ENCODE data around the gene SMAD6.

SMAD6 gene

GRCh38 chr15:66786708-66787488 is 84.9 kb downstream of the SMAD6 start:
- H3K36me3 Mint-ChIP-seq (ENCODE audit: insufficient read depth): no peaks in the 10 kb centered on the region
- H3K4me1 Mint-ChIP-seq: no peaks in the 10 kb centered on the region
- H3K27me3 Mint-ChIP-seq: no peaks in the 10 kb centered on the region
- H3K4me3 Mint-ChIP-seq: no peak overlapping the region
- ATAC-seq (replicated peaks; ENCODE audit: extremely low read depth, poor library complexity, severe bottlenecking) (no peak), DNase-seq (ENCODE audit: low spot score in 2 of 2) (no peak)
- no peaks in the 10 kb centered on the region for H3K9me3 Mint-ChIP-seq
- no peak overlapping the region for H3K27ac Mint-ChIP-seq (ENCODE audit: low read depth)

DNA sequence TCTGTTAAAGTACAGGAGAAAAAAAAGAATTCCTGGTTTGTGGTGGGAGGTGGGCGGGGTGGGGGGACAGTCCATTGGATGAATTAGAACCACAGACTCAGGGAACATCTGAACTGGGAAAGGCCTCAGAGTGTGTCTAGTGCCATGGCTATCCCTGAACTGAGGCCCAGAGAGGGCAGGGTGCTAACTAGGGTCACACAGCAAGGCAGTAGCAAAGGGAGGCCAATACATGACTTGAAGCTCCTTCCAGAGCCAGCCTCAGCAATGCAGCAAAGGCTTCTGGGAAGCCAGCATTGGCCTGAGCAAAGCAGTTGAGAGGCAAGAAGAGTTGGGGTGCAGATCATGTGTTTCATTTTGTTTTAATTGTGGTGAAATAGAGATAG is 85.4 kb downstream of the SMAD6 start:
- Mint-ChIP-seq H3K4me3 (no peak overlapping the region), H3K27ac (ENCODE audit: low read depth) (no peak overlapping the region), H3K27me3 (no peaks in the 10 kb centered on the region), H3K9me3 (no peaks in the 10 kb centered on the region), H3K4me1 (no peaks in the 10 kb centered on the region), H3K36me3 (ENCODE audit: insufficient read depth) (no peaks in the 10 kb centered on the region)
- DNase-seq (ENCODE audit: low spot score in 2 of 2) (no peak), ATAC-seq (replicated peaks; ENCODE audit: extremely low read depth, poor library complexity, severe bottlenecking) (no peak)

DNA sequence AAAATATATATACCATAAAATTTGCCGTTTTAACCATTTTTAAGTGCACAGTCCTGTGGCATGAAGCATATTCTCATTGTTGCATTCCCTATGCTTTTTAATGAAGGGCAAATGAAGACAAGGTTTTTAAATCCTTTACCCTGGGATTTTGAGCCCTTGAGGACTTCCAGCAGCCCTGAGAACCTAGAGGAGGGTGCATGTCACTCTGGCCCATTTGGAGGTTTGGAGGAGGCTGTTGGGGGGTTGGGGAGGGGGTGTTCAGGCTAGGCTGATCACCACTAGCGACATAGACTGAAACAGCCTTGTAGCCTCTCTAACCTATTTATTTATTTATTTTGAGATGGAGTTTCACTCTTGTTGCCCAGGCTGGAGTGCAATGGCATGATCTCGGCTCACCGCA is 86.0 kb downstream of the SMAD6 start:
- no peak overlapping the region for H3K27ac Mint-ChIP-seq (ENCODE audit: low read depth)
- H3K9me3 Mint-ChIP-seq: no peaks in the 10 kb centered on the region
- no peaks in the 10 kb centered on the region for H3K36me3 Mint-ChIP-seq (ENCODE audit: insufficient read depth)
- ATAC-seq (replicated peaks; ENCODE audit: extremely low read depth, poor library complexity, severe bottlenecking): no peak
- H3K4me1 Mint-ChIP-seq: no peaks in the 10 kb centered on the region
- H3K4me3 Mint-ChIP-seq: no peak overlapping the region
- no peaks in the 10 kb centered on the region for H3K27me3 Mint-ChIP-seq
- DNase-seq (ENCODE audit: low spot score in 2 of 2): no peak

- H3K4me3 Mint-ChIP-seq: no peak overlapping the region
Measured at GRCh38 chr15:66789029-66790025, 87.3 kb downstream of the SMAD6 start.

GRCh38 chr15:66795851-66796250 is 93.8 kb downstream of the SMAD6 start:
- Mint-ChIP-seq H3K4me1 (no peaks in the 10 kb centered on the region), H3K36me3 (ENCODE audit: insufficient read depth) (no peaks in the 10 kb centered on the region), H3K27me3 (peaks cover 20% of the 10 kb centered on the region), H3K27ac (ENCODE audit: low read depth) (no peak overlapping the region), H3K4me3 (no peak overlapping the region), H3K9me3 (no peaks in the 10 kb centered on the region)
- ATAC-seq (replicated peaks; ENCODE audit: extremely low read depth, poor library complexity, severe bottlenecking) (no peak), DNase-seq (ENCODE audit: low spot score in 2 of 2) (no peak)

More at GRCh38 chr15:66789029-66790025, 87.3 kb downstream of the SMAD6 start:
- Mint-ChIP-seq H3K9me3 (no peaks in the 10 kb centered on the region), H3K36me3 (ENCODE audit: insufficient read depth) (no peaks in the 10 kb centered on the region), H3K4me1 (no peaks in the 10 kb centered on the region), H3K27me3 (no peaks in the 10 kb centered on the region), H3K27ac (ENCODE audit: low read depth) (no peak overlapping the region)
- DNase-seq (ENCODE audit: low spot score in 2 of 2) (no peak), ATAC-seq (replicated peaks; ENCODE audit: extremely low read depth, poor library complexity, severe bottlenecking) (no peak)

GRCh38 chr15:66796343-66796742 is 94.3 kb downstream of the SMAD6 start:
- no peaks in the 10 kb centered on the region for H3K36me3 Mint-ChIP-seq (ENCODE audit: insufficient read depth)
- no peak overlapping the region for H3K4me3 Mint-ChIP-seq
- peaks cover 20% of the 10 kb centered on the region for H3K27me3 Mint-ChIP-seq
- H3K27ac Mint-ChIP-seq (ENCODE audit: low read depth): no peak overlapping the region
- DNase-seq (ENCODE audit: low spot score in 2 of 2) (no peak), ATAC-seq (replicated peaks; ENCODE audit: extremely low read depth, poor library complexity, severe bottlenecking) (no peak)
- no peaks in the 10 kb centered on the region for H3K4me1 Mint-ChIP-seq
- no peaks in the 10 kb centered on the region for H3K9me3 Mint-ChIP-seq

- ATAC-seq (replicated peaks; ENCODE audit: extremely low read depth, poor library complexity, severe bottlenecking): no peak
- Mint-ChIP-seq H3K4me3 (no peak overlapping the region), H3K27me3 (peaks cover 30% of the 10 kb centered on the region), H3K36me3 (ENCODE audit: insufficient read depth) (no peaks in the 10 kb centered on the region), H3K9me3 (no peaks in the 10 kb centered on the region), H3K4me1 (no peaks in the 10 kb centered on the region), H3K27ac (ENCODE audit: low read depth) (no peak overlapping the region)
- no peak for DNase-seq (ENCODE audit: low spot score in 2 of 2)
Measured at GRCh38 chr15:66797921-66798320, 95.9 kb downstream of the SMAD6 start.

- Mint-ChIP-seq H3K27me3 (peaks cover 30% of the 10 kb centered on the region), H3K36me3 (ENCODE audit: insufficient read depth) (no peaks in the 10 kb centered on the region), H3K9me3 (no peaks in the 10 kb centered on the region), H3K4me3 (no peak overlapping the region), H3K27ac (ENCODE audit: low read depth) (no peak overlapping the region), H3K4me1 (no peaks in the 10 kb centered on the region)
- DNase-seq (ENCODE audit: low spot score in 2 of 2): no peak
- ATAC-seq (replicated peaks; ENCODE audit: extremely low read depth, poor library complexity, severe bottlenecking): no peak
Measured at GRCh38 chr15:66798426-66799061, 96.5 kb downstream of the SMAD6 start.

DNA sequence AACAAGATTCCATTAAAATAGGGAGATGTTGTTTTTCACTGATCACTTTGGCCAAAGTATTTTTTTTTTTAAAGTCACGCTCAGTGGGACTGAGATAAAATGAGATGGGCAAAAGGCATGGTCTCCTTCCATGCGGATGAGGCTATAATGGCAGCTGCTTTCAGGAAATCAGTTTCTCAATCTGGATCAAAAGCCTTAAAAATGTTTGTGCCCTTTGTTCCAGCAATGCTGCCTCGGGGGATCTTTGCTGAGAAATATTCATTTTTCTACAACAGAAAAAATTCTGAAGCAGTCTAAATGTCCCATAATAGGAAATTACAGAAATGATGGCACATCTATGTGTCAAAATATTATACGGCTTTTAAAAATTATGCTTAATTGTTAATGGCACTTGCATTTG is 97.2 kb downstream of the SMAD6 start:
- no peaks in the 10 kb centered on the region for H3K36me3 Mint-ChIP-seq (ENCODE audit: insufficient read depth)
- H3K27me3 Mint-ChIP-seq: peaks cover 30% of the 10 kb centered on the region
- no peak overlapping the region for H3K4me3 Mint-ChIP-seq
- ATAC-seq (replicated peaks; ENCODE audit: extremely low read depth, poor library complexity, severe bottlenecking): no peak
- H3K27ac Mint-ChIP-seq (ENCODE audit: low read depth): no peak overlapping the region
- H3K9me3 Mint-ChIP-seq: no peaks in the 10 kb centered on the region
- DNase-seq (ENCODE audit: low spot score in 2 of 2): no peak
- H3K4me1 Mint-ChIP-seq: no peaks in the 10 kb centered on the region

- no peaks in the 10 kb centered on the region for H3K36me3 Mint-ChIP-seq (ENCODE audit: insufficient read depth)
- no peak overlapping the region for H3K27ac Mint-ChIP-seq (ENCODE audit: low read depth)
- H3K9me3 Mint-ChIP-seq: no peaks in the 10 kb centered on the region
Measured at GRCh38 chr15:66800584-66801235, 98.7 kb downstream of the SMAD6 start.

GRCh38 chr15:66801266-66801665 is 99.2 kb downstream of the SMAD6 start:
- peaks cover 30% of the 10 kb centered on the region for H3K27me3 Mint-ChIP-seq
- no peaks in the 10 kb centered on the region for H3K36me3 Mint-ChIP-seq (ENCODE audit: insufficient read depth)
- no peaks in the 10 kb centered on the region for H3K4me1 Mint-ChIP-seq
- H3K9me3 Mint-ChIP-seq: no peaks in the 10 kb centered on the region
- ATAC-seq (replicated peaks; ENCODE audit: extremely low read depth, poor library complexity, severe bottlenecking) (no peak), DNase-seq (ENCODE audit: low spot score in 2 of 2) (no peak)
- no peak overlapping the region for H3K27ac Mint-ChIP-seq (ENCODE audit: low read depth)
- no peak overlapping the region for H3K4me3 Mint-ChIP-seq

More at GRCh38 chr15:66800584-66801235, 98.7 kb downstream of the SMAD6 start:
- no peaks in the 10 kb centered on the region for H3K4me1 Mint-ChIP-seq
- no peak overlapping the region for H3K4me3 Mint-ChIP-seq
- DNase-seq (ENCODE audit: low spot score in 2 of 2) (no peak), ATAC-seq (replicated peaks; ENCODE audit: extremely low read depth, poor library complexity, severe bottlenecking) (no peak)
- H3K27me3 Mint-ChIP-seq: peaks cover 30% of the 10 kb centered on the region
